HT-29 (cell line): Measurements from ENCODE around the gene ABCC4. TPM values are rescaled to one million over a fixed set of nuclear protein-coding genes. Genes with fewer than 3 reads are reported as not detected.

ENCODE experiments used
- DNase-seq: peaks from one replicate; pipeline ENCODE4 v3.0.0-alpha.2; 2015; ENCODE audit warnings: low spot score
- total RNA-seq: library from RNA; depleted of rRNA; stranded (reverse); fragments of >200 nt; shearing (Covaris generic); gene quantifications from 2 replicates; pipeline ENCODE4 v1.2.3, GENCODE V29; 2014

Gene ABCC4
- total RNA-seq, 1 experiment from 2014 or later = 28.1 TPM

DNA sequence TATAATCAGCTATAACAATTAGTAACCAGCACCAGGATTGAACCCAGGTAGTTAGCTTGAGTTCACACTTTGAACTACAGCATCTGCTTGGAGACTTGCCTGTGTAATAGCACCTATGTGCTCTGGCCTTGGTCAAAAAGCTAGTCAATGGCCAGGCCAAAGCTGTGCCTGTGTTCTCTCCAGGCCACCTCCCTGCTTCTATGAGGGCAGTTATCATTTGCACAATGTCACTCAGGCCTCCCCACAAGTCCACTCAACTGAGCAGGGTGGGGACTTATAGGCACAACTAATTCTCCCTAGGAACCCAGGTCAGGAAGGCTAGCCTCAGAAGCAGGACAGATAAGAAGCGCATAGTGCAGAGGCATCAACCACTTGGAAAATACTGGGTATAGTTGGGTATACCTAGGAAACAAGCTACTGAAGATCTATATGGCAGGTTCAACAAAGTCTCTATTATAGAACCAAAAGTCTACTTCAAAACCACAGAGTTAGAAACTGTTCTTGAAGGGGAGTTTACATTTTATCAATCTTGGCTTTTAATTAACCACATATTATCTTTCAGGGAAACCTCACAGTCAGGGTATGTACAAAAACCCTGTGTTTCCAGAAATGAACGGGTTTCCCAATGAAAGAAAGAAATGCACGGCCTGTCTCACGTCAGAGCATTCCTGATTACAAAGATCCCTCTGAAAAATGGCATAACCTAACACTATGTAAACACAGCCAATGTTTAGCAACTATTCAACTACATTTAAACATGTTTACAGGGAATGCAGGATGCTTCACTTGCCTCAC lies 140.9 kb downstream of the ABCC4 start:
- no peak for DNase-seq

DNA sequence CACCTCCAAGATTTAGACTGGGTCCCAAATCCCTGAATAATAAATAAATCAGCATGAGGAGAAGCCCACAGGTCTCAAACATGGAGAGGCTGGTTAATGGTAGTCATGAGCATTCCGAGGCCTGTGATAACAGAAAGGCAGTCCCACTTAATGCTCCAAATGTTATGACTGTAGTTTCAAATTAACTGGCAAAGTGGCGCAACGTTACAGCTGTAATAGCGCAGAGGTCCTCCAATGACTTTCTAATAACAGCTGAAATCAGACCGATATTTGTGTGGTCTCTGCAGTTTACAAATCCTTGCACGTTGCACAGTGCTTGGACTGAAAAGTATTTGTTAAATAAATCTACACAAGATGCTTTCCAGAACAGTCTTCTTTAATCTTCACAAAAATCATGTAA lies 141.8 kb downstream of the ABCC4 start:
- DNase-seq = no peak

- DNase-seq = peak; percentile 52
Observed at GRCh38 chr13:95156208-95156607, 145.0 kb downstream of the ABCC4 start.

DNA sequence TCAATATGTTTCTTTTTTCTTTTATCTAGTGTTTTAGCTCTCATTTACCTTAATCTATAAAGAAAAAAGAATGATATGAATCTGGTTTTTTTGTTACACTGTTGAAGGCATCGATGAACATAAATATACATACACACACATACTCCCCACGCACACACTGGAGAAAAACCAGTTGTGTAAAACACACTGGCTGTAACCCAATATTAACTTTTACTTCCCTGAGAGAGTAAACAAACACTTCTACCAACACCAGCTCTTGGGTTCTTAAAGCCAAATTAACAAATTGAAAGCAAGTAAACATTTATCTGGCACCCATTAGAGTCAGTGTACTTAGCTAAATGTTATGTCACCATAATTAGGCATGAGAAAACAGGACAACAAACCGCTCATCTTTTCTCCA lies 145.7 kb downstream of the ABCC4 start:
- no peak for DNase-seq

GRCh38 chr13:95155093-95155492 lies 146.2 kb downstream of the ABCC4 start:
- no peak for DNase-seq

DNA sequence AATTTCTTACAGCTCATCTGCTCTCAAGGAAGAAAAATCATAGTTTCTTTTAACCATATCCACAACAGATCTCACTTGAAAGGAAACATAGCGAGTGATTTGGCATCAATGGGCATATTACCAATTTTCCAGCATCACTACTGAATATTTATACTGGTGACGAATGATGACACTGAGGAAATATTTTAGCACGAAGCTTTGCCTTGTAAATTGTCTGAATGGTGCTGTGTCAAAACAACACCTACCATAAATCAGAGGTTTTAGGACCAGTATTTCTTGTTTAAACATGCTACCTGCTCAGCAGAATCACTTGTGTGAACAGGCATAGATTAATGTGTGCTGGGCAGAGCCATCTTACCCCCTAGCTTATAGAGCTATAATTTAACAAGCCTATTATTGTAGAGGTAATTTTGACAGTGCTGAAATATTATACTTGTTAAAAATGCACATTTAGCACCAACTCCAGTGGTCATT lies 146.8 kb downstream of the ABCC4 start:
- DNase-seq = peak; percentile 59

DNA sequence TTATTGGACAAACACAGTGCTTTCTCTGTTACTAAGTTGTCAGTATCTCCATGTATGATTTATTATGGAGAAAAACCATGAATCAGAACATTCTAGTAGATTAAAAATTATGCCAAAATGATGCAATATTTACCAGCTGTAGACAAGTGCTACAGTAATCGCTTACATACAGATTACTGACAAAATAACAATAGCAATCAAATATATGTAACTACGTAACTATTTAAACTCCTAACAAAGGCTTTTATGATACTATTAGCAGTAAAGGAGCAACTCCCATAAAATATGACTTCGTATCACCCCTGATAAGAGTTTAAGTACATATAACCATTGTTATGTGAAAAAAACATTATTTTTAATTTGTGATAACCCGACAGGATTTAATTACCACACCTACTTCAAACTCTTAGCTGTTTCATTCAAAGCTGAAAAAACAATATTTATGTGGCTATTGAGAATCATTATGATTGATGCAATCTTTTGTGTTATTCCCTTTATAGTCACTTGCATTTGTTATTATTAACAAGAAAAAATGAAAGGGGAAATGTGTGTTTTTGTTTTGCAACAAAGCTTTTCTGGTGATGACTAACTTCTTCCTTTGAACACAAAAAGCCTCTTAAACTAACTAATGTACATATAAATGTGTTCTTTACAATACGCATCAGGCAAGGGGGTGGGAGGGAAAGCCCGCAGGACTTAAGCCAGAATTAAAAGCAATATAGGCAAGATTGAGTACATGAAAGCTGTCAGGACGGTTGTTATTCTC lies 147.4 kb downstream of the ABCC4 start:
- DNase-seq = no peak

DNA sequence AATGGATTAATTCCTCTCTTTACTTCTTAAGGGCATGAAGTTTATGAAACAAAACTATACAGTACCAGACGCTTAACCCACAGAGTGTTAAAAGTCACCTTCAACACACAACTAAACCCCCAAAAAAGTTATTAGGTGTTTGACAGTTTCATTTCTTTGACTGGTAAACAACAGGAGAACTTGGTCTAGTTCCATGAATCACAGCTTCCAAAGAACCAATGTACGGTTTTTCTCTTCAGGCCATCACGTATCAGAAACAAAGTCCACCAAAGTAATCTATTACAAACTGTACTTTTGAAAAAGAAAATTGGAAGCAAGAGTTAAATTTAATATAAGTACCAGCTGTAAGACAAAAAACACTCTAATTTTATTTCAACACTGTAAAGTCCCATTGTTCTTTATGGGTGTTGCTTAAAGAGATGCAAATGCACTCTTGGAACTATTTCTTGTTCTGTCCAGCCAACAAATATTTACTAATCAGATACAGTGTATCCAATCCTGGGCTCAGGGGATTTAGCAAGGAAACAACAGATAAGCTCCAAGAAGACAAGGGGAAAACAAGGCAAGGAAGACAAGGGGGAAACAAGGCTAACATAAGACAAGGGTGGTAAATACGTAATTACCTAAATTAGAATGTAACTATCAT lies 149.2 kb downstream of the ABCC4 start:
- DNase-seq = no peak

- peak; percentile 59 for DNase-seq
Observed at GRCh38 chr13:95150555-95150954, 150.7 kb downstream of the ABCC4 start.

DNA sequence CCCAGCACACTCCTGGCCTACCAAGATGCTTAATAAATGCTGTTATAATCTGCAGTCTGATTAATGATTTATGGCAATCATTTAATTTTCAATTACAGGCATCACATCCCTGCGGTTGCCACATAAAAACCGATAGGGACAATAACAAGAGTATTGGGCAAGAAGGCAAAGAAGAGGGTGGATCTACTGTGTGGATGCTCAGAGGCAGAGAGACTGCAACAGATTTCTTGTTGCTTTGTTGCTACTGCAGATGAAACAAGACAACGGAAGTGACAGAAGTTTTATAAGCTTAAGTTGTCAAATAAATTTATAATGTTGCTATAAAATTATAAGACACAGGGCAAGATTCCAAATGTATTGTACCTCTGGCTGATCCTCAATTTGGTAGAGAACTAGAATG lies 154.8 kb downstream of the ABCC4 start:
- DNase-seq = peak; percentile 75

GRCh38 chr13:95145587-95145986 lies 155.7 kb downstream of the ABCC4 start:
- no peak for DNase-seq

GRCh38 chr13:95140502-95140901 lies 160.7 kb downstream of the ABCC4 start:
- DNase-seq = no peak

- no peak for DNase-seq
Observed at GRCh38 chr13:95138876-95139585, 162.2 kb downstream of the ABCC4 start.

GRCh38 chr13:95137096-95137495 lies 164.2 kb downstream of the ABCC4 start:
- peak; percentile 32 for DNase-seq

DNA sequence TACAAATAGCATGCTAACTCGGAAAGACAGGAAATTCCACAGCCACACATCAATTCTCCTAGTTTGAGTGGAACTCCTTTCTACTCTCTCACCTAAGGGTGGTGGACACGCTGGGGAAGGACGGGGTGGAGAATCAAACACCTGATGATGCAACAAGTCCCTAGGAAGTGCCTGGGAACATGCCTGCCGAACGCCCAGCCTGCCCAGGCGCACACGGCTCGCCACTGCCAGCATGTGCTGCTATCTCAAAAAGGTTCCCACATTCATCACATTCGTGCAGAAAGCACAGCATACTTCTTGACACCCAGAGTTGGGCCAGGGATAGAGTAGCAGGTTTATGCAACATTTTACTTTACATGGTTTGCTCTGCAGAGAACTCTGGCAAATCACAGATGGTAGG lies 164.6 kb downstream of the ABCC4 start:
- no peak for DNase-seq

- no peak for DNase-seq
Observed at GRCh38 chr13:95133498-95133897, 167.8 kb downstream of the ABCC4 start.

GRCh38 chr13:95129004-95129403 lies 172.2 kb downstream of the ABCC4 start:
- DNase-seq = no peak

- peak; percentile 89 for DNase-seq
Observed at GRCh38 chr13:95128045-95128643, 173.1 kb downstream of the ABCC4 start.

DNA sequence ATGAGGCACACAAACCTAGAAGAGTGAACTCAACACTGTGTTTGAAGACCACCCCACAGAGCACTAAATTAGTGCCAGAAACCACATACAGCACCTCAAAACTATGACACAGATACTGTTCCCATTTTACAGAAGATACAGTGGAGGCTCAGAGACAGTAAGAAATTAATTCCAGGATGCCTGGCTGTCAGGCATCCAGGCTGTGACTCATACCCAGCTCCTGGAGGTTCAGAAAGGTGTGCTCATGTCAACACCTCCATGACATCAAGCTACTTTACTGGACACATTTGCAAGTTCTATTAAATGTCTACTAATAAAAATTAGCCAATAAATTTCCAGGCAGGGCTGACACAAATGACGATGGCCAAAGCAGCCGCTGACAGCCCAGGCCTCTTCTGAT lies 176.3 kb downstream of the ABCC4 start:
- peak; percentile 58 for DNase-seq

DNA sequence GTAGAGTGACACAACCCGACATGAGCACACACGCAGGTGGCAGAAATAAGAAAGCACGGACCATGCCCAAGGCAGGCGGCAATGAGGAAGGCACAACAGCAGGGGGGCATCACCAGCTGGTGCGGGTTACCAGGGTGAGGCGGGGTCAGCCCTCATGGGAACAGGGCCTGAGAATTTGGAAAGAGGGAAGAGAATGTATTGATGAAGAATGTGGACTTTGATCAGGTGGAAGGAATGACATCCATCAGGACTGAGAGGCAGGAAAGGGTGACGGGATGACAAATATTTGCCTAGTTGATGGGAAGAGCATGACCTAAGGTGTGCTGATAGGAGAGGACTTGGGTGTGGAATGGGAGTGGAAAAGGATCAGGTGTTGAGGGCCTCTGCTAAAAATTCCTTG lies 177.5 kb downstream of the ABCC4 start:
- peak; percentile 48 for DNase-seq

GRCh38 chr13:95122063-95122462 lies 179.2 kb downstream of the ABCC4 start:
- peak; percentile 34 for DNase-seq
